ENCODE measurements around the gene NCAPD3. TPM values are rescaled to one million over a fixed set of nuclear protein-coding genes. Genes with fewer than 3 reads are reported as not detected.

NCAPD3 gene
- total and polyA plus RNA-seq, 4 donors, result 3.9 to 14.0 (median 10.0) TPM

- H3K27ac ChIP-seq (ENCODE audit: low read depth in 1 of 2, low read length in 2 of 2), result no peak overlapping the region
- no peak overlapping the region for H3K4me3 ChIP-seq (ENCODE audit: low read length in 2 of 2)
- 46 to 73% methylated on average over 3 of the region's 3 CpGs for WGBS, 2 donors
Measured at GRCh38 chr11:134266841-134267251, 43.1 kb upstream of the NCAPD3 start.

GRCh38 chr11:134266440-134266839 is 42.7 kb upstream of the NCAPD3 start:
- no peaks in the 10 kb centered on the region for H3K9me3 ChIP-seq (ENCODE audit: control insufficient read depth, low read length)
- DNase-seq, result no peak
- intact Hi-C loops (cut with DNase I), result no loop called here
- 88 to 90% methylated on average over 5 of the region's 5 CpGs for WGBS, 2 donors
- peaks cover 0 to 5% of the 10 kb centered on the region in 2 donors for H3K36me3 ChIP-seq (ENCODE audit: control insufficient read depth in 1 of 2, insufficient read depth in 2 of 2, low read length in 1 of 2)
- no peaks in the 10 kb centered on the region for H3K4me1 ChIP-seq (ENCODE audit: control insufficient read depth in 1 of 2, insufficient read depth in 2 of 2, low read length in 2 of 2)
- no peaks in the 10 kb centered on the region for H3K27me3 ChIP-seq (ENCODE audit: control insufficient read depth in 1 of 2, insufficient read depth in 2 of 2, low read length in 1 of 2)
- no peak for ATAC-seq (ENCODE audit: low FRiP score)
- H3K4me3 ChIP-seq (ENCODE audit: low read length in 2 of 2), result no peak overlapping the region
- H3K27ac ChIP-seq (ENCODE audit: low read depth in 1 of 2, low read length in 2 of 2), result no peak overlapping the region

More at GRCh38 chr11:134266841-134267251, 43.1 kb upstream of the NCAPD3 start:
- Histone ChIP-seq H3K4me1 (ENCODE audit: control insufficient read depth in 1 of 2, insufficient read depth in 2 of 2, low read length in 2 of 2) (no peaks in the 10 kb centered on the region), H3K36me3 (ENCODE audit: control insufficient read depth in 1 of 2, insufficient read depth in 2 of 2, low read length in 1 of 2) (peaks cover 0 to 5% of the 10 kb centered on the region in 2 donors), H3K27me3 (ENCODE audit: control insufficient read depth in 1 of 2, insufficient read depth in 2 of 2, low read length in 1 of 2) (no peaks in the 10 kb centered on the region), H3K9me3 (ENCODE audit: control insufficient read depth, low read length) (no peaks in the 10 kb centered on the region)
- no peak for ATAC-seq (ENCODE audit: low FRiP score)
- intact Hi-C loops (cut with DNase I), result no loop called here
- no peak for DNase-seq

DNA sequence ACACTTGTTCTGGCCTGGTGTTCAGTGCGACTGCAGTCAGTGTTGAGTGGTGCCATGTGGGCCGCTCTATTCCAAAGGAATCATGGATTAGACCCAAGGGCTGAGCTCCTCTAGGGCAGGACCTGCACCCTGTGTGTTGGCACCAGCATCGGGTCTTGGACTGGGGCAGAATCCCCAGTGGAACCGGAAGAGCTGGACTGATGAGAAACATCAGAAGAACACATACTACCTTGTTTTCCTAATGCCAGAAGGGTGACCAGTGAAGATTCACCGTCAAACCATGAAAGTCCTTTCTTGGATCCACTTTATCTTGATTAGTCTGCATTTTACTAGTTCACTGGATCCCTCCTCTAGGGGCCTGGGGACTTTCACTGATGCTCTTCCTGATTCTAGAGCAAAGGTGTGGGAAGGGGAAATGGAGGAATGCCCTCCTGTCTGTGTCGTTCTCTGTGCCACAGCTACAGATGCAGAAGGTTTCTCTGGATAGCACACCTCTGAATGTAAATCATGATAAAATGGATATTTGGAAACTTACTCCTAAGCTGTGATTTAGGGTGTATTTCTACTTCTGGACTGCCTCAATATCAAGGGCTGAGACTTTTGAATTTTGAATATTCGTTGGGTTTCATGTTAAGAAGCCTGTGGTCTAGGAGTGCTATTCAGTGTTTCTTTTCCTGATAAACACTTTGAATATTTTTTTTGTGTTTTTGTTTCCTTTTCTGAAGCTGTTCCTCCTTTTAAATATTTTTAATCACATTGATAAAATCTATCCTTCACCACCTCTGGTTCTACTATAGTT is 41.4 kb upstream of the NCAPD3 start:
- H3K9me3 ChIP-seq (ENCODE audit: control insufficient read depth, low read length), result no peaks in the 10 kb centered on the region
- H3K4me3 ChIP-seq (ENCODE audit: low read length in 2 of 2), result no peak overlapping the region
- no peak overlapping the region for H3K27ac ChIP-seq (ENCODE audit: low read depth in 1 of 2, low read length in 2 of 2)
- 87 to 89% methylated on average over 7 of the region's 7 CpGs for WGBS, 2 donors
- H3K4me1 ChIP-seq (ENCODE audit: control insufficient read depth in 1 of 2, insufficient read depth in 2 of 2, low read length in 2 of 2), result no peaks in the 10 kb centered on the region
- H3K27me3 ChIP-seq (ENCODE audit: control insufficient read depth in 1 of 2, insufficient read depth in 2 of 2, low read length in 1 of 2), result no peaks in the 10 kb centered on the region
- ATAC-seq (ENCODE audit: low FRiP score) (no peak), DNase-seq (no peak)
- peaks cover 0 to 5% of the 10 kb centered on the region in 2 donors for H3K36me3 ChIP-seq (ENCODE audit: control insufficient read depth in 1 of 2, insufficient read depth in 2 of 2, low read length in 1 of 2)
- intact Hi-C loops (cut with DNase I), result no loop called here

DNA sequence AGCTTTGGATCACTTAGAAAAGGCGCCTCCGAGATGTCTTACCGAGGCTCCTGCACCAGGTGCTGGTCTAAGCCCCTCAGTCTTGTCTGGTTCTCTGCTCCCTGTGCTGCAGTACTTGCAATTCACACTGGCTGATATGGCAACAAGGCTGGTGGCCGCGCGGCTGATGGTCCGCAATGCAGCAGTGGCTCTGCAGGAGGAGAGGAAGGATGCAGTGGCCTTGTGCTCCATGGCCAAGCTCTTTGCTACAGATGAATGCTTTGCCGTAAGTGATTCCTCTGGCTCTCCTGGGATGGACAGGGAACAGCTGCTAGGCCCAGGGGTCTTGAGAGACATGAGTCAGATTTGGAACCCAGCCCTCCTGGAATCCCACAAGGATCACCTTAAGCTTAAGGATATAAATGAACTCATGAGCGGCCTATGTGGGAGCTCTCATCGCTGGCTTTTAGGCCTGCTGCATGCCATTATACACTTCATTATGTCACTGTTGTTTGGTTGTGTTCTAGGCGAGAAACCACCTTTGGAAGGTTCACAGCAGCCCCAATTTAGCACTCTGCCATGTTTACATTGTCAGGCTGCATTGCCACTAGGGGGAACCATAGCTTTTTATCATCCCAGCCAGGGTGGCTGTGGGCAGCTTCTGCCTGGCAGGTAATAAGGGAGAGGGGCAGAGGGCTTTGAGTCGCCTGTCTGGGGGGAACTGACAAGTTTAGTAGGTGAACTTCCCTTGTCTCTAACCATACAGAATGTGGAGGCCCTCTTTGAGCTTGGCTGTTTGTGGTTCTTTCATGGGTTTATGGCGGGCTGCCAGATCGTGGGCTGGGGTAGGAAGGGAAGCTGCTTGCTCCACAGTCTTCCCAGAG is 38.1 kb upstream of the NCAPD3 start:
- no peaks in the 10 kb centered on the region for H3K9me3 ChIP-seq (ENCODE audit: control insufficient read depth, low read length)
- ATAC-seq (ENCODE audit: low FRiP score), result no peak

DNA sequence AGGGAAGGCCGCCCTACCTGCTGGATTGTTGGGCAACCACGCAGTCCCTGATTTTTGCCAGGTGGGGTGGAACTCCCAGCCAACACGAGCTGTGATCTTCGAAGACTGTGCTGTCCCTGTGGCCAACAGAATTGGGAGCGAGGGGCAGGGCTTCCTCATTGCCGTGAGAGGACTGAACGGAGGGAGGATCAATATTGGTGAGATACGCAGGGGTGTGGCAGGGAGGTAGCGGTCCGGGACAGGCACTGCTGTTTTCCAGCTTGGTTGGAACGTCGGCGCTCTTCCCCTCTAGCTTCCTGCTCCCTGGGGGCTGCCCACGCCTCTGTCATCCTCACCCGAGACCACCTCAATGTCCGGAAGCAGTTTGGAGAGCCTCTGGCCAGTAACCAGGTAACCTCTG is 37.2 kb upstream of the NCAPD3 start:
- intact Hi-C loops (cut with DNase I), result no loop called here
- peak in 1 of 2 donors; percentile 57 for DNase-seq
- no peak overlapping the region for H3K27ac ChIP-seq (ENCODE audit: low read depth in 1 of 2, low read length in 2 of 2)
- ATAC-seq (ENCODE audit: low FRiP score), result no peak
- no peaks in the 10 kb centered on the region for H3K27me3 ChIP-seq (ENCODE audit: control insufficient read depth in 1 of 2, insufficient read depth in 2 of 2, low read length in 1 of 2)
- H3K4me1 ChIP-seq (ENCODE audit: control insufficient read depth in 1 of 2, insufficient read depth in 2 of 2, low read length in 2 of 2), result no peaks in the 10 kb centered on the region
- no peak overlapping the region for H3K4me3 ChIP-seq (ENCODE audit: low read length in 2 of 2)
- H3K9me3 ChIP-seq (ENCODE audit: control insufficient read depth, low read length), result no peaks in the 10 kb centered on the region
- WGBS, 2 donors, result 93 to 94% methylated on average over 16 of the region's 16 CpGs
- peaks cover 4 to 8% of the 10 kb centered on the region in 2 donors for H3K36me3 ChIP-seq (ENCODE audit: control insufficient read depth in 1 of 2, insufficient read depth in 2 of 2, low read length in 1 of 2)

More for the DNA sequence above, 38.1 kb upstream of the NCAPD3 start:
- Histone ChIP-seq H3K4me1 (ENCODE audit: control insufficient read depth in 1 of 2, insufficient read depth in 2 of 2, low read length in 2 of 2) (no peaks in the 10 kb centered on the region), H3K36me3 (ENCODE audit: control insufficient read depth in 1 of 2, insufficient read depth in 2 of 2, low read length in 1 of 2) (peaks cover 4 to 8% of the 10 kb centered on the region in 2 donors), H3K27me3 (ENCODE audit: control insufficient read depth in 1 of 2, insufficient read depth in 2 of 2, low read length in 1 of 2) (no peaks in the 10 kb centered on the region), H3K27ac (ENCODE audit: low read depth in 1 of 2, low read length in 2 of 2) (no peak overlapping the region), H3K4me3 (ENCODE audit: low read length in 2 of 2) (no peak overlapping the region)
- WGBS, 2 donors, result 86 to 89% methylated on average over 14 of the region's 14 CpGs
- DNase-seq, result no peak
- intact Hi-C loops (cut with DNase I), result no loop called here

DNA sequence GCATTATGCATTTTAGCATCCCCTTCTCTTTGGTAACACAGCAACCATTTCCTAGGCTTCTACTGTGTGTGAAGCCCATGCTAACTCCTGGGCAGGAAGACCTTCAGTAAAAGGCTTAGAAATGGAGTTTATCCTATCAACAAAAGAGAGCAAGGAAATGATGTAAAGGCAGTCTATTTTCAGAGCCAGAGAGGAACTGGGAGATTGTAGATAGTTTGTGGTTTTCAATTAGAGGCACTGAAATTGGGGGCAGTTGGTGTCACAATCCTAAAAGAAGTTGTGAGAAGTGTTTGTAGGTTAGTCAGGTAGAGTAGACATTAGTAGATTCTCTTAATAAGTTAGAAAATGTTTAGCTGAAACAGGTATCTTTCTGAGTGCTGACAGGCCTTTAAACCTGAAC is 36.7 kb upstream of the NCAPD3 start:
- Histone ChIP-seq H3K27ac (ENCODE audit: low read depth in 1 of 2, low read length in 2 of 2) (no peak overlapping the region), H3K4me1 (ENCODE audit: control insufficient read depth in 1 of 2, insufficient read depth in 2 of 2, low read length in 2 of 2) (no peaks in the 10 kb centered on the region), H3K4me3 (ENCODE audit: low read length in 2 of 2) (no peak overlapping the region), H3K9me3 (ENCODE audit: control insufficient read depth, low read length) (no peaks in the 10 kb centered on the region), H3K36me3 (ENCODE audit: control insufficient read depth in 1 of 2, insufficient read depth in 2 of 2, low read length in 1 of 2) (peaks cover 4 to 8% of the 10 kb centered on the region in 2 donors), H3K27me3 (ENCODE audit: control insufficient read depth in 1 of 2, insufficient read depth in 2 of 2, low read length in 1 of 2) (no peaks in the 10 kb centered on the region)
- intact Hi-C loops (cut with DNase I), result no loop called here
- ATAC-seq (ENCODE audit: low FRiP score) (no peak), DNase-seq (no peak)

DNA sequence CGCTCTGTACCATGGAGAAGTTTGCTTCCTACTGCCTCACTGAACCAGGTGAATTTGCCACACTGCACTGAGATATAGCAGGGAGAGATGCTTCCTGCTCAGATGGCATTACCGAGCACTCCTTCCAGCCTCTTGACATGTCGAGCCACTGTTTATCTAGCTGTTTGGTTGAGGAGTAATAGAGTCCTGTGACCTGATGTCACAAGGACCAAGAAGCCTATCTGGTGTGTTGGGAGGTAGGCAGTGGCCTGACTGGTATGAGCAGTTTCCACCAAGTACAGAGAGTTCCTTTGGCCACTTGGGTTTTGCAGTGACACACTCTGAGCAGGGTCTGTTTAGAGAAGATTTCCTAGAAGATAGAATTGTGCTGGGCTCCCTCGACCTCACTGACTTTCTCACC is 34.8 kb upstream of the NCAPD3 start:
- peaks cover 4 to 6% of the 10 kb centered on the region in 2 donors for H3K36me3 ChIP-seq (ENCODE audit: control insufficient read depth in 1 of 2, insufficient read depth in 2 of 2, low read length in 1 of 2)
- no peak overlapping the region for H3K27ac ChIP-seq (ENCODE audit: low read depth in 1 of 2, low read length in 2 of 2)

GRCh38 chr11:134257101-134257500 is 33.3 kb upstream of the NCAPD3 start:
- H3K9me3 ChIP-seq (ENCODE audit: control insufficient read depth, low read length), result no peaks in the 10 kb centered on the region
- DNase-seq (no peak), ATAC-seq (ENCODE audit: low FRiP score) (no peak)
- WGBS, 2 donors, result 89 to 93% methylated on average over 11 of the region's 11 CpGs
- peaks cover 3 to 4% of the 10 kb centered on the region in 2 donors for H3K36me3 ChIP-seq (ENCODE audit: control insufficient read depth in 1 of 2, insufficient read depth in 2 of 2, low read length in 1 of 2)
- H3K27me3 ChIP-seq (ENCODE audit: control insufficient read depth in 1 of 2, insufficient read depth in 2 of 2, low read length in 1 of 2), result no peaks in the 10 kb centered on the region
- no peaks in the 10 kb centered on the region for H3K4me1 ChIP-seq (ENCODE audit: control insufficient read depth in 1 of 2, insufficient read depth in 2 of 2, low read length in 2 of 2)
- H3K27ac ChIP-seq (ENCODE audit: low read depth in 1 of 2, low read length in 2 of 2), result no peak overlapping the region
- intact Hi-C loops (cut with DNase I), result loop anchor here in 1 of 2 donors (10.0 kb wide), 1 partner anchor 332 kb away; no protein-coding TSS in a partner anchor
- H3K4me3 ChIP-seq (ENCODE audit: low read length in 2 of 2), result no peak overlapping the region

More for the DNA sequence above, 34.8 kb upstream of the NCAPD3 start:
- no peak for ATAC-seq (ENCODE audit: low FRiP score)
- Histone ChIP-seq H3K4me3 (ENCODE audit: low read length in 2 of 2) (no peak overlapping the region), H3K27me3 (ENCODE audit: control insufficient read depth in 1 of 2, insufficient read depth in 2 of 2, low read length in 1 of 2) (no peaks in the 10 kb centered on the region), H3K9me3 (ENCODE audit: control insufficient read depth, low read length) (no peaks in the 10 kb centered on the region), H3K4me1 (ENCODE audit: control insufficient read depth in 1 of 2, insufficient read depth in 2 of 2, low read length in 2 of 2) (no peaks in the 10 kb centered on the region)
- intact Hi-C loops (cut with DNase I), result loop anchor here in 1 of 2 donors (10.0 kb wide), 1 partner anchor 334 kb away; no protein-coding TSS in a partner anchor
- DNase-seq, result no peak
- WGBS, 2 donors, result 86 to 89% methylated on average over 4 of the region's 4 CpGs
